Measurements from ENCODE around the gene SPRY4. TPM values are rescaled to one million over a fixed set of nuclear protein-coding genes. Genes with fewer than 3 reads are reported as not detected.

The SPRY4 gene
- total RNA-seq, 1 experiment from 2014 or later = 140 TPM

DNA sequence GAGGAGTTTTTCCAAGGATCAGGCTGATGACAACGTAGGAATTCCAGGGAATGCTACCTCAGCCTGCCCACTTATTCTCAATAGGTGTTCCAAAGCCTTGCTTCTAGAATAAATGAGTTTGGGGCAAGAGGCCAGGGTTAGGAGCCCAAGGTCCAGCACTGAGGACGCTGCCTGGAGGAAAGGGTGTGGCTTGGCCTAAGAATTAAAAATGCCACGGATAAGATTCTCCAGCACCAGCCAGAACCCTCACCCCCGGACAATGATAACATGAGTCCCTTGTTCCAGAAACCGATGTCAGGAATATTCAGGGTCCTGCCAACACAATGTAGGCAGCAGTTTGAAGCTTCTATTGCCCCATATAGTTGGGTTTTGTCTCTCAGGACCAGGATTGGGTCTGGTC, 7.6 kb downstream of the SPRY4 start (continued):
- TF ChIP-seq, protein P1, sequence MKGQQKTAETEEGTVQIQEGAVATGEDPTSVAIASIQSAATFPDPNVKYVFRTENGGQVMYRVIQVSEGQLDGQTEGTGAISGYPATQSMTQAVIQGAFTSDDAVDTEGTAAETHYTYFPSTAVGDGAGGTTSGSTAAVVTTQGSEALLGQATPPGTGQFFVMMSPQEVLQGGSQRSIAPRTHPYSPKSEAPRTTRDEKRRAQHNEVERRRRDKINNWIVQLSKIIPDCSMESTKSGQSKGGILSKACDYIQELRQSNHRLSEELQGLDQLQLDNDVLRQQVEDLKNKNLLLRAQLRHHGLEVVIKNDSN (CRISPR knock-in tag; IDR thresholded peaks at IDR 0.05) = no peak
- no peak for TF ChIP-seq TP53 (CRISPR knock-in tag; IDR thresholded peaks at IDR 0.05)

DNA sequence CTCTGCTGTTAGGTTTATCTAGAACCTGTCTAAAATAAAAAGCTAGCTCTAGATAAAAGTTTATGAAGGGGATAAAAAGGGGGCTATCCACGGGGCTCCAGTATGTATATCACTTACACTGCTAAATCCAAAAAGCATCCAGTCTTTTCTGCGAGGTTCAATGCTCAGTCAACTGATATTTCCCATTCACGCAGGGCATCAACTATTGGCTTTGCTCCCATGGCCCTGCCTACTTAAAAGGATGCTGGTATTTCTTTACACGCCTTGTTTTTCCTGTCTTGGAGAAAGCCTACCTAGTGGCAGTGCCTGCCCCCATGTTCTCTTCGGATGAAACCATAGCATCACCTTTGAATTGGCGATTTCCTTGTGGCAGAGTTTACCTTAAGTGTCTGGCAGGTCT, 8.1 kb downstream of the SPRY4 start:
- ChIA-PET POLR2A (no interaction called here), CTCF (interaction anchor here (1.0 kb wide), 1 partner anchor 235 kb away, joined by 3 read pairs; no protein-coding TSS in a partner anchor)
- DNase-seq (ENCODE audit: low spot score) (no peak), ATAC-seq (no peak)
- H3K36me3 Mint-ChIP-seq = peaks cover 76% of the 10 kb centered on the region
- peak overlapping the region; percentile 95 for H3K27ac Mint-ChIP-seq
- H3K9me3 Mint-ChIP-seq = no peaks in the 10 kb centered on the region
- H3K27me3 Mint-ChIP-seq (ENCODE audit: low read depth) = no peaks in the 10 kb centered on the region; the same call in 1 of the 2 replicates
- peak overlapping the region; percentile 96 for H3K4me3 Mint-ChIP-seq
- H3K4me1 Mint-ChIP-seq = peaks cover 96% of the 10 kb centered on the region
- TF ChIP-seq, protein P2, sequence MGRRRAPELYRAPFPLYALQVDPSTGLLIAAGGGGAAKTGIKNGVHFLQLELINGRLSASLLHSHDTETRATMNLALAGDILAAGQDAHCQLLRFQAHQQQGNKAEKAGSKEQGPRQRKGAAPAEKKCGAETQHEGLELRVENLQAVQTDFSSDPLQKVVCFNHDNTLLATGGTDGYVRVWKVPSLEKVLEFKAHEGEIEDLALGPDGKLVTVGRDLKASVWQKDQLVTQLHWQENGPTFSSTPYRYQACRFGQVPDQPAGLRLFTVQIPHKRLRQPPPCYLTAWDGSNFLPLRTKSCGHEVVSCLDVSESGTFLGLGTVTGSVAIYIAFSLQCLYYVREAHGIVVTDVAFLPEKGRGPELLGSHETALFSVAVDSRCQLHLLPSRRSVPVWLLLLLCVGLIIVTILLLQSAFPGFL (CRISPR knock-in tag; IDR thresholded peaks at IDR 0.05; ENCODE audit: borderline replicate concordance) = no peak
- TF ChIP-seq, protein P3, sequence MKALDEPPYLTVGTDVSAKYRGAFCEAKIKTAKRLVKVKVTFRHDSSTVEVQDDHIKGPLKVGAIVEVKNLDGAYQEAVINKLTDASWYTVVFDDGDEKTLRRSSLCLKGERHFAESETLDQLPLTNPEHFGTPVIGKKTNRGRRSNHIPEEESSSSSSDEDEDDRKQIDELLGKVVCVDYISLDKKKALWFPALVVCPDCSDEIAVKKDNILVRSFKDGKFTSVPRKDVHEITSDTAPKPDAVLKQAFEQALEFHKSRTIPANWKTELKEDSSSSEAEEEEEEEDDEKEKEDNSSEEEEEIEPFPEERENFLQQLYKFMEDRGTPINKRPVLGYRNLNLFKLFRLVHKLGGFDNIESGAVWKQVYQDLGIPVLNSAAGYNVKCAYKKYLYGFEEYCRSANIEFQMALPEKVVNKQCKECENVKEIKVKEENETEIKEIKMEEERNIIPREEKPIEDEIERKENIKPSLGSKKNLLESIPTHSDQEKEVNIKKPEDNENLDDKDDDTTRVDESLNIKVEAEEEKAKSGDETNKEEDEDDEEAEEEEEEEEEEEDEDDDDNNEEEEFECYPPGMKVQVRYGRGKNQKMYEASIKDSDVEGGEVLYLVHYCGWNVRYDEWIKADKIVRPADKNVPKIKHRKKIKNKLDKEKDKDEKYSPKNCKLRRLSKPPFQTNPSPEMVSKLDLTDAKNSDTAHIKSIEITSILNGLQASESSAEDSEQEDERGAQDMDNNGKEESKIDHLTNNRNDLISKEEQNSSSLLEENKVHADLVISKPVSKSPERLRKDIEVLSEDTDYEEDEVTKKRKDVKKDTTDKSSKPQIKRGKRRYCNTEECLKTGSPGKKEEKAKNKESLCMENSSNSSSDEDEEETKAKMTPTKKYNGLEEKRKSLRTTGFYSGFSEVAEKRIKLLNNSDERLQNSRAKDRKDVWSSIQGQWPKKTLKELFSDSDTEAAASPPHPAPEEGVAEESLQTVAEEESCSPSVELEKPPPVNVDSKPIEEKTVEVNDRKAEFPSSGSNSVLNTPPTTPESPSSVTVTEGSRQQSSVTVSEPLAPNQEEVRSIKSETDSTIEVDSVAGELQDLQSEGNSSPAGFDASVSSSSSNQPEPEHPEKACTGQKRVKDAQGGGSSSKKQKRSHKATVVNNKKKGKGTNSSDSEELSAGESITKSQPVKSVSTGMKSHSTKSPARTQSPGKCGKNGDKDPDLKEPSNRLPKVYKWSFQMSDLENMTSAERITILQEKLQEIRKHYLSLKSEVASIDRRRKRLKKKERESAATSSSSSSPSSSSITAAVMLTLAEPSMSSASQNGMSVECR (CRISPR knock-in tag; IDR thresholded peaks at IDR 0.05; ENCODE audit: borderline replicate concordance) = no peak
- TF ChIP-seq FOXK1 (CRISPR knock-in tag; IDR thresholded peaks at IDR 0.05) (no peak), ATF1 (CRISPR knock-in tag; IDR thresholded peaks at IDR 0.05) (no peak), JUN (CRISPR knock-in tag; IDR thresholded peaks at IDR 0.05) (no peak), JAZF1 (CRISPR knock-in tag; IDR thresholded peaks at IDR 0.05) (no peak), NR3C1 (CRISPR knock-in tag; conservative IDR thresholded peaks at IDR 0.05; ENCODE audit: low read depth) (no peak), MXD4 (CRISPR knock-in tag; IDR thresholded peaks at IDR 0.05; ENCODE audit: borderline replicate concordance) (no peak), CREM (CRISPR knock-in tag; IDR thresholded peaks at IDR 0.05) (no peak)
- TF ChIP-seq, protein P4, sequence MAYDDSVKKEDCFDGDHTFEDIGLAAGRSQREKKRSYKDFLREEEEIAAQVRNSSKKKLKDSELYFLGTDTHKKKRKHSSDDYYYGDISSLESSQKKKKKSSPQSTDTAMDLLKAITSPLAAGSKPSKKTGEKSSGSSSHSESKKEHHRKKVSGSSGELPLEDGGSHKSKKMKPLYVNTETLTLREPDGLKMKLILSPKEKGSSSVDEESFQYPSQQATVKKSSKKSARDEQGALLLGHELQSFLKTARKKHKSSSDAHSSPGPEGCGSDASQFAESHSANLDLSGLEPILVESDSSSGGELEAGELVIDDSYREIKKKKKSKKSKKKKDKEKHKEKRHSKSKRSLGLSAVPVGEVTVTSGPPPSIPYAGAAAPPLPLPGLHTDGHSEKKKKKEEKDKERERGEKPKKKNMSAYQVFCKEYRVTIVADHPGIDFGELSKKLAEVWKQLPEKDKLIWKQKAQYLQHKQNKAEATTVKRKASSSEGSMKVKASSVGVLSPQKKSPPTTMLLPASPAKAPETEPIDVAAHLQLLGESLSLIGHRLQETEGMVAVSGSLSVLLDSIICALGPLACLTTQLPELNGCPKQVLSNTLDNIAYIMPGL (CRISPR knock-in tag; IDR thresholded peaks at IDR 0.05) = no peak
- TF ChIP-seq, protein P5, sequence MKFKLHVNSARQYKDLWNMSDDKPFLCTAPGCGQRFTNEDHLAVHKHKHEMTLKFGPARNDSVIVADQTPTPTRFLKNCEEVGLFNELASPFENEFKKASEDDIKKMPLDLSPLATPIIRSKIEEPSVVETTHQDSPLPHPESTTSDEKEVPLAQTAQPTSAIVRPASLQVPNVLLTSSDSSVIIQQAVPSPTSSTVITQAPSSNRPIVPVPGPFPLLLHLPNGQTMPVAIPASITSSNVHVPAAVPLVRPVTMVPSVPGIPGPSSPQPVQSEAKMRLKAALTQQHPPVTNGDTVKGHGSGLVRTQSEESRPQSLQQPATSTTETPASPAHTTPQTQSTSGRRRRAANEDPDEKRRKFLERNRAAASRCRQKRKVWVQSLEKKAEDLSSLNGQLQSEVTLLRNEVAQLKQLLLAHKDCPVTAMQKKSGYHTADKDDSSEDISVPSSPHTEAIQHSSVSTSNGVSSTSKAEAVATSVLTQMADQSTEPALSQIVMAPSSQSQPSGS (CRISPR knock-in tag; IDR thresholded peaks at IDR 0.05; ENCODE audit: borderline replicate concordance, low read depth) = no peak
- TF ChIP-seq, protein P6, sequence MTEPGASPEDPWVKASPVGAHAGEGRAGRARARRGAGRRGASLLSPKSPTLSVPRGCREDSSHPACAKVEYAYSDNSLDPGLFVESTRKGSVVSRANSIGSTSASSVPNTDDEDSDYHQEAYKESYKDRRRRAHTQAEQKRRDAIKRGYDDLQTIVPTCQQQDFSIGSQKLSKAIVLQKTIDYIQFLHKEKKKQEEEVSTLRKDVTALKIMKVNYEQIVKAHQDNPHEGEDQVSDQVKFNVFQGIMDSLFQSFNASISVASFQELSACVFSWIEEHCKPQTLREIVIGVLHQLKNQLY (CRISPR knock-in tag; IDR thresholded peaks at IDR 0.05) = no peak
- TF ChIP-seq, protein P7, sequence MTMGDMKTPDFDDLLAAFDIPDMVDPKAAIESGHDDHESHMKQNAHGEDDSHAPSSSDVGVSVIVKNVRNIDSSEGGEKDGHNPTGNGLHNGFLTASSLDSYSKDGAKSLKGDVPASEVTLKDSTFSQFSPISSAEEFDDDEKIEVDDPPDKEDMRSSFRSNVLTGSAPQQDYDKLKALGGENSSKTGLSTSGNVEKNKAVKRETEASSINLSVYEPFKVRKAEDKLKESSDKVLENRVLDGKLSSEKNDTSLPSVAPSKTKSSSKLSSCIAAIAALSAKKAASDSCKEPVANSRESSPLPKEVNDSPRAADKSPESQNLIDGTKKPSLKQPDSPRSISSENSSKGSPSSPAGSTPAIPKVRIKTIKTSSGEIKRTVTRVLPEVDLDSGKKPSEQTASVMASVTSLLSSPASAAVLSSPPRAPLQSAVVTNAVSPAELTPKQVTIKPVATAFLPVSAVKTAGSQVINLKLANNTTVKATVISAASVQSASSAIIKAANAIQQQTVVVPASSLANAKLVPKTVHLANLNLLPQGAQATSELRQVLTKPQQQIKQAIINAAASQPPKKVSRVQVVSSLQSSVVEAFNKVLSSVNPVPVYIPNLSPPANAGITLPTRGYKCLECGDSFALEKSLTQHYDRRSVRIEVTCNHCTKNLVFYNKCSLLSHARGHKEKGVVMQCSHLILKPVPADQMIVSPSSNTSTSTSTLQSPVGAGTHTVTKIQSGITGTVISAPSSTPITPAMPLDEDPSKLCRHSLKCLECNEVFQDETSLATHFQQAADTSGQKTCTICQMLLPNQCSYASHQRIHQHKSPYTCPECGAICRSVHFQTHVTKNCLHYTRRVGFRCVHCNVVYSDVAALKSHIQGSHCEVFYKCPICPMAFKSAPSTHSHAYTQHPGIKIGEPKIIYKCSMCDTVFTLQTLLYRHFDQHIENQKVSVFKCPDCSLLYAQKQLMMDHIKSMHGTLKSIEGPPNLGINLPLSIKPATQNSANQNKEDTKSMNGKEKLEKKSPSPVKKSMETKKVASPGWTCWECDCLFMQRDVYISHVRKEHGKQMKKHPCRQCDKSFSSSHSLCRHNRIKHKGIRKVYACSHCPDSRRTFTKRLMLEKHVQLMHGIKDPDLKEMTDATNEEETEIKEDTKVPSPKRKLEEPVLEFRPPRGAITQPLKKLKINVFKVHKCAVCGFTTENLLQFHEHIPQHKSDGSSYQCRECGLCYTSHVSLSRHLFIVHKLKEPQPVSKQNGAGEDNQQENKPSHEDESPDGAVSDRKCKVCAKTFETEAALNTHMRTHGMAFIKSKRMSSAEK (CRISPR knock-in tag; IDR thresholded peaks at IDR 0.05; ENCODE audit: borderline replicate concordance) = no peak
- TF ChIP-seq, protein P8, sequence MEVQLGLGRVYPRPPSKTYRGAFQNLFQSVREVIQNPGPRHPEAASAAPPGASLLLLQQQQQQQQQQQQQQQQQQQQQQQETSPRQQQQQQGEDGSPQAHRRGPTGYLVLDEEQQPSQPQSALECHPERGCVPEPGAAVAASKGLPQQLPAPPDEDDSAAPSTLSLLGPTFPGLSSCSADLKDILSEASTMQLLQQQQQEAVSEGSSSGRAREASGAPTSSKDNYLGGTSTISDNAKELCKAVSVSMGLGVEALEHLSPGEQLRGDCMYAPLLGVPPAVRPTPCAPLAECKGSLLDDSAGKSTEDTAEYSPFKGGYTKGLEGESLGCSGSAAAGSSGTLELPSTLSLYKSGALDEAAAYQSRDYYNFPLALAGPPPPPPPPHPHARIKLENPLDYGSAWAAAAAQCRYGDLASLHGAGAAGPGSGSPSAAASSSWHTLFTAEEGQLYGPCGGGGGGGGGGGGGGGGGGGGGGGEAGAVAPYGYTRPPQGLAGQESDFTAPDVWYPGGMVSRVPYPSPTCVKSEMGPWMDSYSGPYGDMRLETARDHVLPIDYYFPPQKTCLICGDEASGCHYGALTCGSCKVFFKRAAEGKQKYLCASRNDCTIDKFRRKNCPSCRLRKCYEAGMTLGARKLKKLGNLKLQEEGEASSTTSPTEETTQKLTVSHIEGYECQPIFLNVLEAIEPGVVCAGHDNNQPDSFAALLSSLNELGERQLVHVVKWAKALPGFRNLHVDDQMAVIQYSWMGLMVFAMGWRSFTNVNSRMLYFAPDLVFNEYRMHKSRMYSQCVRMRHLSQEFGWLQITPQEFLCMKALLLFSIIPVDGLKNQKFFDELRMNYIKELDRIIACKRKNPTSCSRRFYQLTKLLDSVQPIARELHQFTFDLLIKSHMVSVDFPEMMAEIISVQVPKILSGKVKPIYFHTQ (CRISPR knock-in tag; IDR thresholded peaks at IDR 0.05) = no peak

Data from WTC11 (cell line).